GM21576 (cell line): ENCODE measurements around the gene ABI1.
A peak's percentile ranks its signal among the peaks of the same experiment; 100 is the strongest.

ENCODE experiments used
- ATAC-seq: cut with Tn5 transposase; IDR thresholded peaks from one replicate; pipeline ENCODE4 v1.9.1; 2021; ENCODE audit warnings: mild to moderate bottlenecking, moderate library complexity; ENCODE audit not compliant: unreplicated experiment

ABI1 gene

GRCh38 chr10:26721561-26721960 is 139.2 kb downstream of the ABI1 start:
- no peak for ATAC-seq

- no peak for ATAC-seq
These were observed 143.3 kb downstream of the ABI1 start for GRCh38 chr10:26717476-26717875.

DNA sequence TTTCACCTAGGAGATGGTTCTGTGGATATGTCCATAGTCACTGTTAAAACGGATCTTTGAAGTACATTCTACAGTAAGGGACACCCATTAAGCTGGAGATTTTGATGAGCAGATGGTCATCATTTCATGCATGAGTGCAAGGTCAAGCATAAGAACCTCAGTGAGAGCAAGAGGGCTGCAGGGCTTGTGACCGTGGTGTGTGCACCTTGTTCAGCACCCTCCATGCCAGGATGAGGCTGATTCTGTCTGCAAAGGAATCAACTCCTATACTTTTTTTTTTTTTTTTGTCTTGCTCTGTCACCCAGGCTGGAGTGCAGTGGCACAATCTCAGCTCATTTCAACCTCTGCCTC is 145.6 kb downstream of the ABI1 start:
- ATAC-seq = no peak

GRCh38 chr10:26714415-26715136 is 146.2 kb downstream of the ABI1 start:
- no peak for ATAC-seq

GRCh38 chr10:26711324-26711723 is 149.4 kb downstream of the ABI1 start:
- ATAC-seq = no peak

GRCh38 chr10:26706936-26707335 is 153.8 kb downstream of the ABI1 start:
- ATAC-seq = no peak

DNA sequence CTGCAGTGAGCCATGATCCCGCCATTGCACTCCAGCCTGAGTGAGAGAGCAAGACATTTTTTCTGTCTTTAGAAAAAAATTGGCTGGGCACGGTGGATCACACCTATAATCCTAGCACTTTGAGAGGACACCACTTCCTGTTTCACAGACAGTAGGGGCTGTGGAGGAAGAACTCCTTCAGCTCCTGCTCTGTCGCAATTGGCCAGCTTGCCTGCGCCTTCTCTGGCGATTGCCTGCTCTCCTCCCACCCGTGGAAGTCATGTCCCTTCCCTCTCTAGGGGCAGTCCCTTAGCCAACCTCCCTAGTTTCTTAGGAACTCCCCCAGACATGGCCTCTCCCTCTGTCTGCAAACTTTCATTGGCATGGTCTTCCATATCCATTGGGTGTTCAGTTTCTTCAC is 154.6 kb downstream of the ABI1 start:
- no peak for ATAC-seq

DNA sequence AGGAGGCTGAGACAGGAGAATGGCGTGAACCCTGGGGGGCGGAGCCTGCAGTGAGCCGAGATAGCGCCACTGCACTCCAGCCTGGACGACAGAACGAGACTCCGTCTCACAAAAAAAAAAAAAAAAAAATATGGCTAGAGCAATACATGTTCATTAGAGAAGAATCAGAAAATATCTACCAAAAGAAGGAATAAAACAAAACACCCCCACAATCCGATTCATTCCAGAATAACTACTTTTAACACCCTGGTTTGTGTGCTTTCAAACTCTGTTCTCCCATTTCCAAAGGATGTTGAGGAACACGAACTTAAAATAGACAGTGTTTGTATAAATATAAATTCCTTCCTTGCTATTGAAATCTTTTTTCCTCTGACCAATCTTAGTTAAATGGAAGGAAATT is 156.8 kb downstream of the ABI1 start:
- ATAC-seq = no peak

DNA sequence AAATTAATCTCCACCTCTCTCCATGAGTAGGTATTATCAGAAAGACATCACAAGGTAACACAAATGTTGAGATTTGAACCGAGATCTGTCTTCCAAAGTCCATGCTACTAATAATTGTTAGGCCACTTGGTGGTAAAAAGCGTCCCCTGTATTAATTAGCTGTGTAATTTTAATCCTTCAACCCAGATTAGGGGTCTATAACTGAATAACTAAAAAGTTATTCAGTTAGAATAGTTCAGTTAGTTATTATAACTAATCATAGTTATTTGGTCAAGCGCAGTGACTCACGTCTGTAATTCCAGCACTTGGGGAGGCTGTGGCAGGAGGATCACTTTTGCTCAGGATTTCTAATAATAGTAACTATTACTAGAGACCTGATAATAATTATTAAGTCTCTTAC is 157.7 kb downstream of the ABI1 start:
- ATAC-seq = no peak

DNA sequence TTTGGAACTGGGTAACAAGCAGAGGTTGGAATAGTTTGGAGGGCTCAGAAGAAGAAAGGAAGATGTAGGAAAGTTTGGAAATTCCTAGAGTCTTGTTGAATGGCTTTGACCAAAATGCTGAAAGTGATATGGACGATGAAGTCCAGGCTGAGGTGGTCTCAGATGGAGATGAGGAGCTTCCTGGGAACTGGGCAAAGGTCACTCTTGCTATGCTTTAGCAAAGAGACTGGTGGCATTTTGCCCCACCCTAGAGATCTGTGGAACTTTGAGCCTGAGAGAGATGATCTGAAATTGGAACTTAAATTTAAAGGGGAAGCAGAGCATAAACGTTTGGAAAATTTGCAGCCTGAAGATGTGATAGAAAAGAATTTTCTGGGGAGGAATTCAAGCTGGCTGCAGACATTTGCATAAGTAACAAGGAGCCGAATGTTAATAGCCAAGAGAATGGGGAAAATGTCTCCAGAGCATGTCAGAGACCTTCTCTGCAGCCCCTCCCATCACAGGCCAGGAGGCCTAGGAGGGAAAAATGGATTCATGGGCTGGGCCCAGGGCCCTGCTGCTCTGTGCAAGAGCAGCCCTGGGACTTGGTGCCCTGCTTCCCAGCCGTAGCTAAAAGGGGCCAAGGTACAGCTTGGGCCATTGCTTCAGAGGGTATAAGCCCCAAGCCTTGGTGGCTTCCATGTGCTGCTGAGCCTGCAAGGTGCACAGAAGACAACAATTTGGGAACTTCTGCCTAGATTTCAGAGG is 159.7 kb downstream of the ABI1 start:
- no peak for ATAC-seq

DNA sequence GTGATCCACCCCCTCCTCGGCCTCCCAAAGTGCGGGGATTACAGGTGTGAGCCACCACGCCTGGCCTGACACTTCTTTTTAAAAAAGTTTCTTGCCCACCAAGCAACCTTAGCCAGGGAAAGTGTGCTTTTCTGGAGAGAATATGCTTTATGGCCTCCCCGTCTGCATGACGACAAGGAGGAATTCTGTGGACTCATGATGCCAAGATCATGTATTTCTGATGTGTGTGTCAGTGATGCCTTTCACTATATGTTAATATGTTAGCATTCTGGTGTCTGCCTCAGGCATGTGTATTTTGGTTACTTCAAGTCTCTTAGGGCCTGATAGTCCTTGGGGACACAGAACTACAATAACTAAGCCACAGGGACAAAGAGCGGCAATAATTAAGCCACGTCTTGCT is 161.1 kb downstream of the ABI1 start:
- no peak for ATAC-seq

DNA sequence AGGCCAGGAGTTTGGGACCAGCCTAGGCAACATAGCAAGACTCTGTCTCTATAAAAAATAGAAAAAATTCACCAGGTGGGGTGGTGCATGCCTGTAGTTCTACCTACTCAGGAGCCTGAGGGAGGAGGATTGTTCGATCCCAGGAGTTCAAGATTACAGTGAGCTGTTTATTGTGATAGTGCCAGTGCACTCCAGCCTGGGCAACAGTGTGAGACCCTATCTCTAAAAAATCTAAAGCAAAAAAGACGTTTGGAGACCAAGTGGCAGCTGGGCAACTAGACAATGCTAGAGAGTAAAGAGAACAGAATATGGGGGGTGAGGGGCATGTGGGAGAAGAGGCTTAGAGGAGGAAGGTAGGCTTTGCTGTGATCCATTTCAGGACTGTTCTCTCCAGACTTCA is 161.8 kb downstream of the ABI1 start:
- no peak for ATAC-seq

- no peak for ATAC-seq
These were observed 162.7 kb downstream of the ABI1 start for GRCh38 chr10:26697922-26698608.

- peak; percentile 81 for ATAC-seq
These were observed 163.4 kb downstream of the ABI1 start, which contains the start of gene PDSS1 for GRCh38 chr10:26697163-26697921. Gene PDSS1 (plus strand): TSS chr10:26697701. CDS start chr10:26697712, 11 bp downstream.

DNA sequence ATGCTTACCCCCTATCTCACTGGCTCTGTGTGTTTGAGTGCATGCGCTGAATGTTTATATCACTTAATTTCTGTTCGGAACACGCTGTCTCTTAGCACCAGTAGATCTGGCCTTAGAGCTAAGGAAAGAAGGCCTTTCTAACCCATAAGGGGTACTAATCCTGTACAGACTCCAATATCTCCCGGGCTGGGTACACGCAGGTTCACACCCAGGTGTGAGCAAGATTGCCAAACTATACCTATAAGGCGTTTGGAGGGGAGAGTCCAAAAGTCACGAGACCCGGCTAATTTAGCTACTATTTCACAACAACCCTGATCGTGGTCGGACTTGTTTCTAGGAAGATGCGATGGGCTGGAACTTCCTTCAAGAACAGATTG is 164.0 kb downstream of the ABI1 start:
- ATAC-seq = peak; percentile 1
